Activated CD4-positive, alpha-beta T cell treated with anti-CD3 and anti-CD28 coated beads, Interleukin-2, Interleukin-4, amounts not matched to agents 100 ng/mL and 50 ng/mL, durations not matched to agents 16 hours and 8 hours (primary cell): ENCODE data around the gene RUNX2.
"Not testable (repeated sequence)": the region's sequence is repeated elsewhere in the genome, so short reads cannot be mapped to it uniquely, and the experiment has no call there.

Experiments used
- DNase-seq: peaks from one replicate; pipeline ENCODE4 v3.0.0-alpha.2; 2020; ENCODE audit warnings: low spot score

The RUNX2 gene

GRCh38 chr6:45327956-45328522, at the start of gene RUNX2:
RUNX2 (plus strand) TSS chr6:45328330; CDS start chr6:45328727, 397 bp downstream.
- peak; percentile 5 for DNase-seq

DNA sequence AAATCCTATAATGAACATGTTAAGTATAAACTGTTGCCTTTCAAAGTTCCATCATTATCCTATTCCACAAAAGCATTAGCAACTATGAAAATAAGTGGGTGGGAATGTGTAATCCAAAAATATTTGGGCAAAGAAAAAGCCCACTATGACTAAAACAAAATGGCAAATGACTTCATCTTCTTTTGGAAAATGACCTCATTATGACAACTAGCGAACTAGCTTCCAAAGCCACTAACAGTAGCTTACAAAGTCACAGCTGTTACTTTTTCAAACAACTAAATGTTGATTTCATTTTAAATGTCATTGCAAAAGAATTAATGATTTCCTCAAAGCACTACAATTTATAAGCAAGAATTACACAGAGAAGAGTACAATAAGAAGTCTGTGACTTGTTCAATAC, 49.8 kb upstream of the RUNX2 start:
- no peak for DNase-seq

GRCh38 chr6:45286707-45287106, 41.4 kb upstream of the RUNX2 start:
- DNase-seq, result not testable (repeated sequence)

GRCh38 chr6:45289751-45290514, 38.2 kb upstream of the RUNX2 start:
- no peak for DNase-seq

- no peak for DNase-seq
Observed at GRCh38 chr6:45293306-45293705, 34.8 kb upstream of the RUNX2 start.

DNA sequence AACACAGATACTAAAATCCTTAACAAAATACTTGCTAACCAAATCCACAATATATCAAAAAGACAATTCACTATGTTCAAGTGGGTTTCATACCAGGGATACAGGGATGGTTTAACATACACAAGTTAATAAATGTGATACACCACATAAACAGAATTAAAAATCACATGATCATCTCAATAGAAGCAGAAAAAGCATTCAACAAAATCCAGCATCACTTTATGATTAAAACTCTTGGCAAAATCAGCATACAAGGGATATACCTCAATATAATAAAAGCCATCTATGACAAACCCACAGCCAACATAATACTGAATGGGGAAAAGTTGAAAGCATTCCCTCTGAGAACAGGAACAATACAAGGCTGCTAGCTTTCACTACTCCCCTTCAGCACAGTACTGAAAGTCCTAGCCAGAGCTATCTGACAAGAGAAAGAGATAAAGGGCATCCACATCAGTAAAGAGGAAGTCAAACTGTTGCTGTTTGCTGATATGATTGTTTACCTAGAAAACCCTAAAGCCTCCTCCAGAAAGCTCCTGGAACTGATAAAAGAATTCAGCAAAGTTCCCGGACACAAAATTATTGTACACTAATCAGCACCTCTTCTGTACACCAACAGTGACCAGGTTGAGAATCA, 33.9 kb upstream of the RUNX2 start:
- DNase-seq, result not testable (repeated sequence)

- DNase-seq, result no peak
Observed at GRCh38 chr6:45297320-45297719, 30.8 kb upstream of the RUNX2 start.

DNA sequence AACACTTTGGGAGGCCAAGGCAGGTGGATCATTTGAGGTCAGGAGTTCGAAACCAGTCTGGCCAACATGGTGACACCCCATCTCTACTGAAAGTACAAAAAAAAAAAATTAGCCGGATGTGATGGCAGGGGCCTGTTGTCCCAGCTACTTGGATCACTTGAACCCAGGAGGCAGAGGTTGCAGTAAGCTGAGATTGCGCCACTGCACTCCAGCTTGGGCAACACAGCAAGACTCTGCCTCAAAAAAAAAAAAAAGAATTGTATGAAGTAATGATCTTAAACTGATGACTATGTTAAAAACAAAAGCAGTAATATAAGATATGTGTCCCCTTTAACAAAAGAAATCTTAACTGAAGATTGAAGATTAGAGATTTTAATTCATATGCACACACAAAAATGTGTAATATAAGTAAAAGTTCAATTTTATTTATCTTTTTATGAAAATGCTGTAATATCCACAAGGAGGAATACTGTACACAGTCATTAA, 29.0 kb upstream of the RUNX2 start:
- DNase-seq, result no peak

DNA sequence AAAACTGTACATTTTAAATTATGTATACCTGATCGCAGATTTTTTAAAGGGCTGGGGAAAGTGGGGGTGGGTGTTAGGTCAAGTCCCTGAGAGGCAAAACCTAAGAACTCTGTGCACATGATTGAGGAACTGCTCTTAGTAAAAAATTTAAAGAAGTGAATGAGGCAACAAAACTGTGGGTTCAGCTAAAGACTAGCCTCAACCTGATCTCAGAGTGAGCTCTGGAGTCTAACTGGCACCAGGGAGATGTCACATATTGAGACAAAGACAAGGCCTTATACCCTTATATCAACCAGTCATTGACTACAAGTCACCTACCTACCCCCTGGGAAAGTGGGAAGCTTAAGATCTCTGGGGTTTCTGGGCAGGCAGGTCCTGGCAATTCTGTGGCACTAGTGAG, 27.4 kb upstream of the RUNX2 start:
- no peak for DNase-seq

GRCh38 chr6:45301348-45302142, 26.6 kb upstream of the RUNX2 start:
- no peak for DNase-seq

- no peak for DNase-seq
Observed at GRCh38 chr6:45302832-45303231, 25.3 kb upstream of the RUNX2 start.

GRCh38 chr6:45305546-45305945, 22.6 kb upstream of the RUNX2 start:
- no peak for DNase-seq

DNA sequence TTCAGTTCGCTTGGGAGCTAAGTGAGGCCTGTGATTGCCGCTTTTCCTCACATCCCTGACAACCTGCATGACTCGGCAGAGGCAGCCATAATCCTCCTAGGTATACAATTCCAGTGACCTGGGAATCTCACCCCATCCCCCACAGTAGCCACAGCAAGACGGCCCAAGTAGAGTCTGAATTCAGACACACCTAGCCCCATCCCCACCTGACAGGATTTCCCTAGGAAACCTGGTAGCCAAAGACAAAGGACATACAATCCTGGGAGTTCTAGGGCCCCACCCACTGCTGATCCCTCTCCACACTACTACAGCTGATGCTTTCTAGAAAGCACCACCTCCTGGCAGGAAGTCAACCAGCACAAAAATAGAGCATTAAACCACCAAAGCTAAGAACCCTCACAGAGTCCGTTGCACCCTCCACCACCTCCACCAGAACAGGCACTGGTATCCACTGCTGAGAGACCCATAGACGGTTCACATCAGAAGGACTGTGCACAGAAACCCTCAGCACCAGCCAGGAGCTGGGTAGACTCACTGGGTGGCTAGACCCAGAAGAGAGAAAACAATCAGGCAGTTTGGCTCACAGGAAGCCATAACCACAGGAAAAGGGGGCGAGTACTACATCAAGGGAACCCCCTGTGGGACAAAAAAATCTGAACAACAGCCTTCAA, 17.9 kb upstream of the RUNX2 start:
- DNase-seq, result peak; percentile 9

- DNase-seq, result no peak
Observed at GRCh38 chr6:45314146-45314545, 14.0 kb upstream of the RUNX2 start.

GRCh38 chr6:45320349-45320748, 7.8 kb upstream of the RUNX2 start:
- DNase-seq, result no peak

GRCh38 chr6:45323656-45324224, 4.4 kb upstream of the RUNX2 start:
- no peak for DNase-seq

DNA sequence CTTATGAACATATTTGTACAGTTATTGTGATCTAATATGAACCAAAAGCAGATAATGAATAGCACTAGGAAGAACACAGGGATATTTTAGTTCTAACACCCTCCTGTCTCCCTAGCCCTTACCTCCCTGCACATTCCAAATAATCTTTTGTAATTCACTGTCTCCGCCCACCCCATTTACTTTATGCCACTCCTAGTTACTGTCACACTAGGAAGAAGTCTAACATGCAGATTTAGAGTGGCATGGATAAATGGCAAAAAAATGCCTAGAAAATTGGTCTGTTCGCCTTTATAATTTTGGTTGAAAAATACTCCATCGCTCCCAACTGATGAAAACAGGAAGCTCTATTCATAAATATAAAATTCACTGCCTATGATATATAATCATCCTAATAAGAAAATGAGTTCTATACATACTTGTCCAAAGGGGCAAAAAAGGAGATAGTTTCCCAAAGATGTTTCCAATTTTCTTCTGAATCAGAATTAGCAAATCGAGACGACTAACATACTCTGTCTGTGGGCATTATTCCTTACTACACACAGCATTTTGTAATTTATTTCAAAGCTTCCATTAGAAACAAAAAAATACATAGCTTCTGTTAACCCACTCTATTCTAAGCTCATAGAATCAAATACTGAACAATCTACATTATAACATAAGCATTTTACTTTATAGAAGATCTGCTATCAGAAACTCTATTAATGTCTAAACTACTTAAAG, 1.3 kb upstream of the RUNX2 start:
- no peak for DNase-seq

DNA sequence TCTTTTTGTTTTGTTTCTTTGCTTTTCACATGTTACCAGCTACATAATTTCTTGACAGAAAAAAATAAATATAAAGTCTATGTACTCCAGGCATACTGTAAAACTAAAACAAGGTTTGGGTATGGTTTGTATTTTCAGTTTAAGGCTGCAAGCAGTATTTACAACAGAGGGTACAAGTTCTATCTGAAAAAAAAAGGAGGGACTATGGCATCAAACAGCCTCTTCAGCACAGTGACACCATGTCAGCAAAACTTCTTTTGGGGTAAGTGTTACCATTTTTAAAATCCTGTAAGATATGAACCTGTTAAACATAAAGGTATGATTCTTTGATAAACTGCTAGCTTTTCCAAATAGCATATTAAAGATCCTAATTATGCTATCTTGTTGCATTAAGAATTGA, 393 bp downstream of the RUNX2 start:
- no peak for DNase-seq

- no peak for DNase-seq
Observed at GRCh38 chr6:45344900-45345299, 16.8 kb downstream of the RUNX2 start.

- no peak for DNase-seq
Observed at GRCh38 chr6:45350186-45350710, 22.1 kb downstream of the RUNX2 start.

DNA sequence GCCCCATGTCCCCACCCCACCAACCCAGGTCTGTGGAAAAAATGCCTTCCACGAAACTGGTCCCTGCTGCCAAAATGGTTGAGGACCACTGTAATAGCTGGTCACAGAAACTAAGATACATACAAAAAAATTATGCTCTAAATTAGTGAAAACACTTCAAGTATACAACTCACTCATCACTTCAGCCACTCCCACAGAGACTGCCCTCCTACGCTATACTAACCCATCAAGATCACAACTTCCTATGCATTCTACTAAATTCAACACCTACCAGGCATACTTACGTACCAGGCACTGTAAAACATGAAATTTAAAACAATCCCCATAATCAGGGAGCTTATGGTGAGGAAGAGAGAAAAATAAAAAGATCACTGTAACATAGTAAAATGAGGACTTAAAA, 22.9 kb downstream of the RUNX2 start:
- DNase-seq, result no peak
